ENCODE measurements around the gene SERTAD2. TPM values are rescaled to one million over a fixed set of nuclear protein-coding genes. Genes with fewer than 3 reads are reported as not detected.

Gene SERTAD2
- total RNA-seq, 1 donor from 2014 or later = 25.5 TPM

Other genes with a start within 250 kb of the SERTAD2 start
- 18.6 TPM for gene LGALSL, start 199.8 kb downstream of the SERTAD2 start, total RNA-seq
- gene AFTPH, start 129.6 kb downstream of the SERTAD2 start, total RNA-seq = 31.6 TPM

Data from sciatic nerve (tissue), 1 donor.